Transverse colon (tissue), 3 donors: ENCODE results near the gene FCMR.

Experiments
- CTCF ChIP-seq, 5 experiments: fragments of 200-600 bp in 3 of 5; fragments of 450-650 bp in 2 of 5; sonication (generic) in 3 of 5; IDR thresholded peaks; 1 replicate in 2 of 5; 2 replicates in 3 of 5; pipeline ENCODE4 v1.5.1; 2016 to 2017; ENCODE audit warnings: antibody characterized with exemption in 5 of 5, inconsistent platforms in 3 of 5, mild to moderate bottlenecking in 2 of 5, moderate library complexity in 1 of 5
- POLR2A ChIP-seq: fragments of 450-650 bp; IDR thresholded peaks from one replicate; pipeline ENCODE4 v1.6.1; 2016; ENCODE audit warnings: antibody characterized with exemption, mild to moderate bottlenecking, moderate library complexity

GRCh38 chr1:206915030-206915735, 6.6 kb downstream of the FCMR start:
- TF ChIP-seq POLR2A (no peak), CTCF (IDR thresholded peaks at IDR 0.05) (no peak)
